Ecto neural progenitor cell (in vitro differentiated cells): ENCODE results near the gene GTF2H4.
"Not testable (repeated sequence)": the region's sequence is repeated elsewhere in the genome, so short reads cannot be mapped to it uniquely, and the experiment has no call there.

Experiments used
- DNase-seq: peaks from one replicate; pipeline ENCODE4 v3.0.0-alpha.2; 2018; ENCODE audit warnings: low spot score

GTF2H4 gene

GRCh38 chr6:30895343-30895742 lies 12.7 kb upstream of the GTF2H4 start:
- no peak for DNase-seq

- DNase-seq: no peak
These were observed 11.5 kb upstream of the GTF2H4 start for GRCh38 chr6:30896541-30896940.

GRCh38 chr6:30897882-30898281 lies 10.1 kb upstream of the GTF2H4 start:
- no peak for DNase-seq

- no peak for DNase-seq
These were observed 9.2 kb upstream of the GTF2H4 start for GRCh38 chr6:30898750-30899360.

- no peak for DNase-seq
These were observed 7.1 kb upstream of the GTF2H4 start for GRCh38 chr6:30900863-30901417.

DNA sequence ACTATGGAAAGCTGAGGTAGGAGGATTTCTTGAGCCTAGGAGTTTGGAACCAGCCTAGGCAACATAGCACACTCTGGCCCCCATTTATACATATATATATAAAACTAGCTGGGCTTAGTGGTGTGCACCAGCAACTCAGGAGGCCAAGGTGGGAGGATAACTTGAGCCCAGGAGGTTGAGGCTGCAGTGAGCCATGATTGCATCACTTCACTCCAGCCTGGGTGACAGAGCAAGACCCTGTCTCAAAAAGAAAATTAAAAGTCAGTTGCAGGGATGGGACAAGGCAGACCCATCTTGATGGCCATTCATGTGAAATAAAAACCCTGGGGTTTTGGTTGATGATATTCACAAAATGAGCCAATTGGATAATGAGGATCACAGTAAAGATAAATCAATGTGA lies 6.6 kb upstream of the GTF2H4 start:
- DNase-seq: no peak

GRCh38 chr6:30902196-30902595 lies 5.8 kb upstream of the GTF2H4 start:
- DNase-seq: not testable (repeated sequence)

- no peak for DNase-seq
These were observed 5.3 kb upstream of the GTF2H4 start for GRCh38 chr6:30902709-30903108.

GRCh38 chr6:30903236-30903635 lies 4.8 kb upstream of the GTF2H4 start:
- DNase-seq: no peak

GRCh38 chr6:30907290-30907757 lies 683 bp upstream of the GTF2H4 start:
- DNase-seq: not testable (repeated sequence)

- DNase-seq: no peak
These were observed 693 bp downstream of the GTF2H4 start for GRCh38 chr6:30908700-30909099.

- DNase-seq: not testable (repeated sequence)
These were observed 2.5 kb downstream of the GTF2H4 start for GRCh38 chr6:30910473-30910872.

DNA sequence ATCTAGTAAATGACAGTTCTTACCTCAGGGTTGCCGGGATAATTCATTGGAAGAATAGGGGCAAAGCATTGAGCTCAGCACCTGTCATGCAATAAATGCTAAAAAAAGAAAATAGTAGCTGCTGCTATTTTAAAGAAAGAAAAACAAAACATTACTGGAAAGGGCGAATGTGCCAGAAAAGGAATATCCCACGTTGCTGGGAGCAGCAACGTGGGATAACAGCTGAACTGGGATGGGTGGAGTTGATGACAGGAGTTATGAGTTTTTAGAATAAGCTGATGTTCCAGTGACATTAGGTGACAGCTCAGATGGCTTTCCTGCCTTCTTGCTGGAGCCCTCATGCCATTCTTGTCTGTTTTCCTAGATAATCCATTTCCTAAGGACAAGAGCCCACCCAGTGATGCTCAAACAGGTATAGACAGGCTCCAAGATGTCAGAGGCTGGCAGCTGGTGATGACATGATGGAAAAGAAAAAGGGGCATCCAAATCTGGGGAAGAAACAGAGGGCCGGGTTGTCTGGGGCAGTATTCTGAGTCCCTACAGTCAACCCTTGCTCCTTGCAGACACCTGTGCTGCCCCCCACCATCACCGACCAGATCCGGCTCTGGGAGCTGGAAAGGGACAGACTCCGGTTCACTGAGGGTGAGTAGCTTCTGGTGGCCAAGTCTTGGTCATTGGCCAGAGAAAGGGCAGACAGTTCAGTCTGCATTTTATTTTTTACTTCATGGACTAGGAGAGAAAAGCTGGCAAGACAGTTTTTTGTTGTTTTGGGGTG lies 4.9 kb downstream of the GTF2H4 start:
- DNase-seq: no peak

- no peak for DNase-seq
These were observed 5.7 kb downstream of the GTF2H4 start for GRCh38 chr6:30913721-30914075.

- DNase-seq: peak; percentile 92
These were observed 6.3 kb downstream of the GTF2H4 start, which contains the start of gene VARS2 for GRCh38 chr6:30914076-30914853. TSS of gene VARS2 (plus strand) at chr6:30914238. CDS start at chr6:30914837, 599 bp downstream.

DNA sequence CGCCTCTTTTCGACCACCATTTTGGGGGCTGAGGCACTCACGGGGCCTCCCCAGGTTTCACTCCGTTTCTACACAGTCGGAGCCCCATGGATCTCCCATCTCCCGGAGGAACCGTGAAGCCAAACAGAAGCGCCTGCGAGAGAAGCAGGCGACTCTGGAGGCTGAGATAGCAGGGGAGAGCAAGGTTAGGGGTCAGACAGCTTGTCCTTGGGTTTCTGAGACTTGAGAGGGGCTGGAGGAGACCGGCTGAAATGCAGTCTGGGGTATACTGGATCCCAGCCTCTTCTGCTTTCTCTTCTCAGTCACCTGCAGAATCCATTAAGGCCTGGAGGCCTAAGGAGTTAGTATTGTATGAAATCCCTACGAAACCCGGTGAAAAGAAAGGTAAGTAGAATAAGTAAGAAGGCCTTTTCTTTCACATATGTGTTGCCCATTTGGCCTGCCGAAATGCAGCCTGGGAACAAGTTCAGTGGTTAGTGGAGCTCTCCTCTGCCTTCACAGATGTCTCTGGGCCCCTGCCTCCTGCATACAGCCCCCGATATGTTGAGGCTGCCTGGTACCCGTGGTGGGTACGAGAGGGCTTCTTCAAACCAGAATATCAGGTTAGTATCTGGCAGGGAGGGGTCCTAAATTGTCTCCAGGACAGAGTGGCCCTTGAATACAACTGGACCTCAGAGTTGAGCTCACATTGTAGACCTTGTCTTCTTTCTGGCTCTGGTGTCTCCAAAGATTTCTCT lies 7.0 kb downstream of the GTF2H4 start:
- DNase-seq: no peak

DNA sequence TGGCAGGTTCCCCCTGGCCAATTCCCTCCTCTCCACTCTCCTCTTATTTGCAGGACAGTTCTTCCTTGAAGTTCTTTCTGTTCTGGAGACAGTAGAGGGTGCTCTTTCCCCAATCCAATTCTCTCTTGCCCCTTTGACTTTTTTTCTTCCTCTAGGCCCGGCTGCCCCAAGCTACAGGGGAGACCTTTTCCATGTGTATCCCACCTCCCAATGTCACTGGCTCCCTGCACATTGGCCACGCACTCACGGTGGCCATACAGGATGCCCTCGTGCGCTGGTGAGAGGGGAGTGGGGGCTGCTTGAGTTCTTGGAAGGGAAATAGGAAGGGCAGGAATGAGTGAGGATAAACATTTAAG lies 7.6 kb downstream of the GTF2H4 start:
- DNase-seq: no peak

DNA sequence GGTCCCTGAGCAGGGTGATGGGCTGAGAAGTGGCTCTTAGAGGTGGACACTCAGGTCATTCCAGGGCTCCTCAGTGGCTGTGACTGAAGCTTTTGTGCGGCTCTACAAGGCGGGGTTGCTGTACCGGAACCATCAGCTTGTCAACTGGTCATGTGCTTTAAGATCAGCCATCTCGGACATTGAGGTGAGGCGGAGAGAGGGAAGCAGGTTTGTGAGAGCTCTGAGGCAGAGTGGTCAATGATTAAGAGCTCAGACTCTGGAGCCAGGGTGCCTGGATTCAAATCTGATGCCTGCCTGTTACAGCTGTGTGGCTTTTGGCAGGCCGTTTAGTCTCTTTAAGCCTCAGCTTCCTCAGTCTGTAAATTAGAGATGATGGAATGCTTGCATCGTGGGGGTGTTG lies 9.0 kb downstream of the GTF2H4 start:
- DNase-seq: no peak

- DNase-seq: no peak
These were observed 9.5 kb downstream of the GTF2H4 start for GRCh38 chr6:30917487-30917886.

- DNase-seq: no peak
These were observed 10.7 kb downstream of the GTF2H4 start for GRCh38 chr6:30918670-30919069.

DNA sequence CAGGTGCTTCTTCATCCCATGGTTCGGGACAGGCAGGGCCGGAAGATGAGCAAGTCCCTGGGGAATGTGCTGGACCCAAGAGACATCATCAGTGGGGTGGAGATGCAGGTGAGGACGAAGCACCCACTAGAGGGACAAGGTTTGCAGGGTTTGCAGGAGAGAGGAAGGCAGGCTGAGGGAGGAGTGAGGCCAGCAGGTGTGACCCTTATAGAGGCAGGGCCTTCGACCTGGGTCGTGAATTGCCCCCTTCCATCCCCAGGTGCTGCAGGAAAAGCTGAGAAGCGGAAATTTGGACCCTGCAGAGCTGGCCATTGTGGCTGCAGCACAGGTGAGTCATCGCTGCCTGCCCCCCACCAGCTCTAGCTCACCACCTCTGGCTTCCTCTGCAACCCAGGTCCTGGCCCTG lies 14.4 kb downstream of the GTF2H4 start:
- DNase-seq: no peak
